ENCODE data around the gene WDR59.

- TF ChIP-seq POLR2A (IDR thresholded peaks at IDR 0.05) (no peak), CTCF (IDR thresholded peaks at IDR 0.05 in 4 of 5, conservative IDR thresholded peaks at IDR 0.05 in 1 of 5) (no peak)
These were observed 86.3 kb downstream of the WDR59 start for GRCh38 chr16:74898659-74899058.

Measured in gastrocnemius medialis (tissue), 4 donors.